HL-60 (cell line): ENCODE data around the gene SOCS2.

Experiments
- POLR2AphosphoS5 ChIP-seq: IDR thresholded peaks from 2 replicates; pipeline ENCODE4 v1.6.1; 2012; ENCODE audit warnings: low read depth
- TF ChIP-seq, protein P1 (sequence below): IDR thresholded peaks from one replicate; pipeline ENCODE4 v1.5.1; 2011; ENCODE audit warnings: low read length, control low read depth, inconsistent platforms; ENCODE audit not compliant: insufficient read depth

DNA sequence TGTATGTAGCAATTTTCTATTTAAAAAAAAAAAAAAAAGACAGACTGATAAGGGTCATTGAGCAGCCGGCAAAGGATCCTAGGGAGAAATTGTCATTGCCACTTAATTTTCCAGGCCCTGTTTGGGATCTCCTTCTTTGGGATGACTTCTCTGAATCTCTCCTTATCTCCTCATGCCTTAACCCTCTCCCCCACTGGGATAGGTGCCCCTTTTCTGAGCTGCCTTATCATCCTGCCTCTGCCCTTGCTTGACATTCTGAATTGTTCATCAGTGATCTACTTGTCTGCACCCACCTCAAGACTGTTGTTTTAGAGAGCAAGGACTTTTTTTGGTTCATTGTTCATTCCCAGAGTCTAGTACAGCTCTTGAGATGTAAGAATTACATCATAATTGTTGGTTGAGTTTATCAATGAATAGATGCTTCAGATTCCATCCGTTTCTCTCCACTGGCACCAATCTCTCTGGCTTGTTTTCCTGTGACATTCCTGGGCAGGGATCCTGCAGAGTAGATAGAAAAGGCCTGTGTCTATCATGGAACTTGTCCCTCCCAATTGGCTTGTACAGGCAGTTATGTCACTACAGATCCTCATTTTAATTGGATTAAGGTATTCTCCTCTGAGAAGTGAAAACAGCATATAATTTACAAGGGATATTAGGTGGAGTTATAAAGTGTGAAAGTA is 42.6 kb downstream of the SOCS2 start:
- TF ChIP-seq, protein P1, sequence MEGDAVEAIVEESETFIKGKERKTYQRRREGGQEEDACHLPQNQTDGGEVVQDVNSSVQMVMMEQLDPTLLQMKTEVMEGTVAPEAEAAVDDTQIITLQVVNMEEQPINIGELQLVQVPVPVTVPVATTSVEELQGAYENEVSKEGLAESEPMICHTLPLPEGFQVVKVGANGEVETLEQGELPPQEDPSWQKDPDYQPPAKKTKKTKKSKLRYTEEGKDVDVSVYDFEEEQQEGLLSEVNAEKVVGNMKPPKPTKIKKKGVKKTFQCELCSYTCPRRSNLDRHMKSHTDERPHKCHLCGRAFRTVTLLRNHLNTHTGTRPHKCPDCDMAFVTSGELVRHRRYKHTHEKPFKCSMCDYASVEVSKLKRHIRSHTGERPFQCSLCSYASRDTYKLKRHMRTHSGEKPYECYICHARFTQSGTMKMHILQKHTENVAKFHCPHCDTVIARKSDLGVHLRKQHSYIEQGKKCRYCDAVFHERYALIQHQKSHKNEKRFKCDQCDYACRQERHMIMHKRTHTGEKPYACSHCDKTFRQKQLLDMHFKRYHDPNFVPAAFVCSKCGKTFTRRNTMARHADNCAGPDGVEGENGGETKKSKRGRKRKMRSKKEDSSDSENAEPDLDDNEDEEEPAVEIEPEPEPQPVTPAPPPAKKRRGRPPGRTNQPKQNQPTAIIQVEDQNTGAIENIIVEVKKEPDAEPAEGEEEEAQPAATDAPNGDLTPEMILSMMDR: no peak
- no peak for TF ChIP-seq POLR2AphosphoS5
